Measurements from ENCODE around the gene RCBTB1. TPM values are rescaled to one million over a fixed set of nuclear protein-coding genes. Genes with fewer than 3 reads are reported as not detected.

The RCBTB1 gene
- total RNA-seq, 1 experiment from 2014 or later, result 26.1 TPM

DNA sequence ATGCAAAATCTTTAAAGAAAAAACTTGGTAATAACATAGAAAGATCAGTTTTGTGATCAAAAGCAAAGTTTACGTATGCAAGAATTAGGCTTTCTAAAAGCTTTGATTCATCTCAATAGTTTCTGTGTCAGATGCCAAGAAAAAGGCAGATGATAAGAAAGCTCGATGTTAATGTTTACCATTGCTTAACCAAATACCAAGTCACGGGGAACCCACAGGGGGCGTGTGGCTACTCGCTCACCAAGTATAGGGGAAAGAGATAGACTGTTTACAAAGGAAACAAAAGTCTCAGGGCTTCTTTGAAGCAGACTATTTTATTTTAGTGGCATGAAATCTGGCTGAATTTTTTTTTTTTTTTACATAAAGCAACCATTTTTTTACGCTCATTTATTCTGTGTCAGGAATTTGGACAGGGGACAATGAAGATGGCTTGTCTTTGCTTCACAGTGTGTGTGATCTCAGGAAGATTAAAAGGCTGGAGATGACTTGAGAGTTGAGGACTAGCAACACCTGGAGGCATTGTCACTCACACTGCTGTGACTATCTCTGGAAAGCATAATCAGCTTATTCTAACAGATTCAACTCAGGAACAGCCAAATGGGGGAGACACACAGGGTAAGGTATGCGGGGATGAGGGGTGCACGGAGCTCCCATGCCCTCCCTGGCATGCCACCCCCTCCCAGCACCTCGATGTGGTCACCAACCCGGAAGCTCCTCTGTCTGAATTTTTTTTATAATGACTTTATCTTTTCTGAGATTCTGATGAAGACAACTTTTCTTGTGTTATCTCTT, 24.9 kb downstream of the RCBTB1 start:
- Histone ChIP-seq H3K4ac (ENCODE audit: low read depth, low read length) (no peak overlapping the region), H4K91ac (ENCODE audit: insufficient read length, low read depth, low read length) (no peak overlapping the region), H3K14ac (ENCODE audit: insufficient read depth, low read length) (no peak overlapping the region), H3K79me2 (ENCODE audit: insufficient read depth, low read length) (no peaks in the 10 kb centered on the region), H3K18ac (ENCODE audit: insufficient read length, low read depth, low read length) (no peak overlapping the region), H2BK5ac (ENCODE audit: insufficient read length, low read length) (no peak overlapping the region), H2AFZ (ENCODE audit: low read length) (no peak overlapping the region), H4K8ac (replicated peaks; ENCODE audit: insufficient read length, low read depth, low read length) (no peak overlapping the region), H3K23ac (ENCODE audit: insufficient read length, low read depth, low read length) (no peak overlapping the region), H3K79me1 (ENCODE audit: insufficient read depth, low read depth, low read length, poor library complexity, severe bottlenecking) (no peaks in the 10 kb centered on the region), H2AK5ac (ENCODE audit: insufficient read length, low read length) (no peak overlapping the region), H2BK12ac (ENCODE audit: insufficient read length, low read depth, low read length) (no peak overlapping the region), H3K4me2 (ENCODE audit: insufficient read depth, insufficient read length, low read length) (no peak overlapping the region), H3K4me1 (ENCODE audit: insufficient read depth, low read length) (no peaks in the 10 kb centered on the region), H3K9ac (ENCODE audit: extremely low read depth, insufficient read length, low read length) (no peak overlapping the region), H3T11ph (ENCODE audit: low read length) (no peak overlapping the region), H3K27me3 (ENCODE audit: insufficient read depth, low read length) (no peaks in the 10 kb centered on the region), H3K27ac (ENCODE audit: insufficient read length, low read depth, low read length) (no peak overlapping the region), H2BK20ac (ENCODE audit: low read depth, low read length, poor library complexity, severe bottlenecking) (no peak overlapping the region), H2BK120ac (ENCODE audit: low read depth, low read length, poor library complexity, severe bottlenecking) (no peak overlapping the region), H4K20me1 (ENCODE audit: control insufficient read depth, insufficient read depth, insufficient read length) (no peaks in the 10 kb centered on the region), H3K23me2 (ENCODE audit: insufficient read length, low read depth, low read length, poor library complexity, severe bottlenecking) (no peaks in the 10 kb centered on the region), H4K5ac (ENCODE audit: insufficient read length, low read depth, low read length) (no peak overlapping the region), H2BK15ac (ENCODE audit: low read depth, low read length) (no peak overlapping the region), H3K9me3 (ENCODE audit: control insufficient read depth, low read depth, low read length) (no peaks in the 10 kb centered on the region), H3K56ac (ENCODE audit: insufficient read length, low read depth, low read length) (no peak overlapping the region)
- DNase-seq, result no peak
- H3K4me3 Mint-ChIP-seq, result no peak overlapping the region
- H3K36me3 Mint-ChIP-seq (ENCODE audit: insufficient read depth in 1 of 3, low read depth in 3 of 3), result peaks cover 23 to 56% (median 54%) of the 10 kb centered on the region in 3 experiments
- TF ChIP-seq, protein P1, sequence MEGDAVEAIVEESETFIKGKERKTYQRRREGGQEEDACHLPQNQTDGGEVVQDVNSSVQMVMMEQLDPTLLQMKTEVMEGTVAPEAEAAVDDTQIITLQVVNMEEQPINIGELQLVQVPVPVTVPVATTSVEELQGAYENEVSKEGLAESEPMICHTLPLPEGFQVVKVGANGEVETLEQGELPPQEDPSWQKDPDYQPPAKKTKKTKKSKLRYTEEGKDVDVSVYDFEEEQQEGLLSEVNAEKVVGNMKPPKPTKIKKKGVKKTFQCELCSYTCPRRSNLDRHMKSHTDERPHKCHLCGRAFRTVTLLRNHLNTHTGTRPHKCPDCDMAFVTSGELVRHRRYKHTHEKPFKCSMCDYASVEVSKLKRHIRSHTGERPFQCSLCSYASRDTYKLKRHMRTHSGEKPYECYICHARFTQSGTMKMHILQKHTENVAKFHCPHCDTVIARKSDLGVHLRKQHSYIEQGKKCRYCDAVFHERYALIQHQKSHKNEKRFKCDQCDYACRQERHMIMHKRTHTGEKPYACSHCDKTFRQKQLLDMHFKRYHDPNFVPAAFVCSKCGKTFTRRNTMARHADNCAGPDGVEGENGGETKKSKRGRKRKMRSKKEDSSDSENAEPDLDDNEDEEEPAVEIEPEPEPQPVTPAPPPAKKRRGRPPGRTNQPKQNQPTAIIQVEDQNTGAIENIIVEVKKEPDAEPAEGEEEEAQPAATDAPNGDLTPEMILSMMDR (conservative IDR thresholded peaks at IDR 0.05), result peak; percentile 48; the same call in 2 of the 3 replicates
- H3K27me3 Mint-ChIP-seq (ENCODE audit: low read depth), result no peaks in the 10 kb centered on the region
- WGBS (ENCODE audit: extremely low coverage, insufficient read length, low lambda C conversion rate), result no CpG with 5 or more reads among the region's 10 CpGs
- H3K4me1 Mint-ChIP-seq, result peaks cover 0 to 3% of the 10 kb centered on the region in 2 experiments; a peak in 1 of 4 replicates
- H3K9me3 Mint-ChIP-seq, result peaks cover 0 to 8% of the 10 kb centered on the region in 2 experiments; a peak in 2 of 5 replicates
- peak overlapping the region in 1 of 3 experiments; percentile 38; a peak in 1 of 7 replicates for H3K27ac Mint-ChIP-seq

Data from H9 (cell line).